Tibial nerve (tissue), 4 donors: Measurements from ENCODE around the gene SKAP1. TPM values are rescaled to one million over a fixed set of nuclear protein-coding genes. Genes with fewer than 3 reads are reported as not detected.

Experiments
- DNase-seq, 2 donors: peaks; one replicate each; pipeline ENCODE4 v3.0.0-alpha.2; 2019; ENCODE audit warnings: low spot score in 2 of 2
- H3K27ac ChIP-seq, 4 donors: fragments of 200-600 bp; sonication (generic) in 3 of 4; one replicate each; pipeline ENCODE4 v1.5.1; 2017 to 2019; ENCODE audit warnings: mild to moderate bottlenecking in 1 of 4
- H3K27me3 ChIP-seq, 2 donors: fragments of 200-600 bp; sonication (generic) in 1 of 2; one replicate each; pipeline versions ENCODE4 v1.5.1 to v1.6.0; 2017 to 2019
- H3K36me3 ChIP-seq, 3 donors: fragments of 200-600 bp; sonication (generic); one replicate each; pipeline ENCODE4 v1.5.1; 2018 to 2019
- H3K4me1 ChIP-seq, 4 donors: fragments of 200-600 bp; sonication (generic) in 3 of 4; one replicate each; pipeline ENCODE4 v1.5.1; 2017 to 2019
- H3K4me3 ChIP-seq, 4 donors: fragments of 200-600 bp; sonication (generic) in 3 of 4; one replicate each; pipeline ENCODE4 v1.5.1; 2017 to 2019; ENCODE audit warnings: mild to moderate bottlenecking in 1 of 4, moderate library complexity in 1 of 4
- H3K9me3 ChIP-seq, 4 donors: fragments of 200-600 bp; sonication (generic) in 3 of 4; one replicate each; pipeline ENCODE4 v1.5.1; 2017 to 2019
- EP300 ChIP-seq, 2 donors: sonication (generic); formaldehyde crosslinking; IDR thresholded peaks; one replicate each; pipeline ENCODE4 v1.6.1; 2017; ENCODE audit warnings: antibody characterized with exemption in 2 of 2, mild to moderate bottlenecking in 1 of 2
- POLR2A ChIP-seq, 2 donors: fragments of 450-650 bp; IDR thresholded peaks; one replicate each; pipeline ENCODE4 v1.6.1; 2017; ENCODE audit warnings: antibody characterized with exemption in 2 of 2, mild to moderate bottlenecking in 2 of 2, moderate library complexity in 2 of 2
- WGBS, 2 donors: methylation state at CpG; one replicate each; pipeline ENCODE4 v1.1.5; 2018; 5-methylcytosine and 5-hydroxymethylcytosine counted together
- total RNA-seq, 4 donors: library from RNA; depleted of rRNA; stranded (reverse); fragments of >200 nt; gene quantifications; one replicate each; pipeline ENCODE4 v1.1.0, GENCODE V29; 2016
- TF ChIP-seq, protein P1 (sequence below), 5 experiments: fragments of 200-600 bp in 3 of 5; fragments of 450-650 bp in 2 of 5; sonication (generic) in 3 of 5; IDR thresholded peaks; one replicate each; pipeline ENCODE4 v1.5.1; 2016 to 2019; ENCODE audit warnings: antibody characterized with exemption in 5 of 5, mild to moderate bottlenecking in 3 of 5, moderate library complexity in 2 of 5

The SKAP1 gene
- total RNA-seq, 4 donors from 2014 or later, result 0.59 to 2.0 (median 1.3) TPM

DNA sequence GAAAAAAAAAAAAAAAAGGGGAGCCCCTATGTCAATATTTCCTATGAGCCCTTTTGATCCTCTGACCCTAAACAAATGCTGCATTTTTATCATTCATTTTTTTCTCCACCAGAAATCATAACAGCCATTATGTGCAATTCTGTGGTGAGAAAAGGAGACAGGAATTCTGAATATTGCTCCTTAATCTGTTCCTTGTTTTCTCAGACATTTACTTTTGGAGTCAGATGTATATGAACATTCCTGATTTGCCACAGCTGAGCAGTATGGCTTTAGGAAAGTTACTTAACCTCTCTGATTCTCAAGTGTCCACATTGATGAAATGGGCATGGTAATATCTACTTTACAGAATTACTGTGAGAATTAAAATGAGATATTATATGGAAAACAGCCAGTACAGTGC, 144.4 kb downstream of the SKAP1 start:
- Histone ChIP-seq H3K27ac (no peak overlapping the region), H3K9me3 (no peaks in the 10 kb centered on the region), H3K27me3 (peaks cover 0 to 39% of the 10 kb centered on the region in 2 donors), H3K4me3 (no peak overlapping the region), H3K36me3 (no peaks in the 10 kb centered on the region), H3K4me1 (no peaks in the 10 kb centered on the region)
- no peak for DNase-seq
- TF ChIP-seq POLR2A (IDR thresholded peaks at IDR 0.05) (no peak), EP300 (IDR thresholded peaks at IDR 0.05) (no peak)
- TF ChIP-seq, protein P1, sequence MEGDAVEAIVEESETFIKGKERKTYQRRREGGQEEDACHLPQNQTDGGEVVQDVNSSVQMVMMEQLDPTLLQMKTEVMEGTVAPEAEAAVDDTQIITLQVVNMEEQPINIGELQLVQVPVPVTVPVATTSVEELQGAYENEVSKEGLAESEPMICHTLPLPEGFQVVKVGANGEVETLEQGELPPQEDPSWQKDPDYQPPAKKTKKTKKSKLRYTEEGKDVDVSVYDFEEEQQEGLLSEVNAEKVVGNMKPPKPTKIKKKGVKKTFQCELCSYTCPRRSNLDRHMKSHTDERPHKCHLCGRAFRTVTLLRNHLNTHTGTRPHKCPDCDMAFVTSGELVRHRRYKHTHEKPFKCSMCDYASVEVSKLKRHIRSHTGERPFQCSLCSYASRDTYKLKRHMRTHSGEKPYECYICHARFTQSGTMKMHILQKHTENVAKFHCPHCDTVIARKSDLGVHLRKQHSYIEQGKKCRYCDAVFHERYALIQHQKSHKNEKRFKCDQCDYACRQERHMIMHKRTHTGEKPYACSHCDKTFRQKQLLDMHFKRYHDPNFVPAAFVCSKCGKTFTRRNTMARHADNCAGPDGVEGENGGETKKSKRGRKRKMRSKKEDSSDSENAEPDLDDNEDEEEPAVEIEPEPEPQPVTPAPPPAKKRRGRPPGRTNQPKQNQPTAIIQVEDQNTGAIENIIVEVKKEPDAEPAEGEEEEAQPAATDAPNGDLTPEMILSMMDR (IDR thresholded peaks at IDR 0.05), result no peak

DNA sequence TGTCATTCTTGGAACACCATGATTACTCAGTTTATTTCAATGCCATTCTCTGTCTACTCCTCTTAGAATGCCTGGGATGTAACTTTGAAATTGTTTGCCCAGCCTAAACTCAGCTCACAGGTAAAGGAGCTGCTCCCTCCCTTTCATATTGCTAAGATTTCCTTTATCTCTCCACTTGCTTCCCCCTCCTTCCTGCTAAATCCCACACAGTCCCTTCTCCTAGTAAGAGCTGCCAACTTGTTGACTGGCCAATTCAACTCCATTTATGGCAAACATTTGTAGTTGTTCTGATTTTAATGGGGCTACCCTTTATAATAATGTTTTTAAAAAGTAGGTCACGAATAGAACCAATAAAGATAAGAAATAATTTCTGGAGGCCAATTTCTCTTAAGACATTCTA, 146.1 kb downstream of the SKAP1 start:
- TF ChIP-seq EP300 (IDR thresholded peaks at IDR 0.05) (no peak), POLR2A (IDR thresholded peaks at IDR 0.05) (no peak)
- TF ChIP-seq, protein P1 (IDR thresholded peaks at IDR 0.05), result no peak
- WGBS, 2 donors, result 59 to 72% methylated on average over 1 of the region's 1 CpG
- Histone ChIP-seq H3K27me3 (peaks cover 0 to 40% of the 10 kb centered on the region in 2 donors), H3K36me3 (no peaks in the 10 kb centered on the region), H3K4me1 (no peaks in the 10 kb centered on the region), H3K27ac (no peak overlapping the region), H3K9me3 (no peaks in the 10 kb centered on the region), H3K4me3 (no peak overlapping the region)
- DNase-seq, result no peak

DNA sequence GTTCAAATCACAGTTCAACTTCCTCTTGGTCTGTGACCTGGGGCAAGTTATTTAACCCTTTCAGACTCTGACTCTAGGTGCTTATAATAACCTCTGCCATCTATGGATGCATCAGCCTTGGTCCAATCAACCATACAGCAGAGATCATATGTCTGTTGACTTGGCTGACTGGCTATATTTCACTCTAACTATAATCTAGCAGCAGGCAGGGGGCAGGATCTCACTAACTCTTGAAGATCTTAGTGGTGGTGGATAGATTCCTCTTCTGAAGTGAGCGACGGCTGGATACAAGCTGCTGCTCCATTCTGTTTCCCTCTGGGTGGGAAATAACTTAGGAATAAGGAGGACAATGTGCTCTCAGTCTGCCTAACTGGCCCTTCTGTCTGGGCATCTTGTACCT, 146.6 kb downstream of the SKAP1 start:
- 56 to 68% methylated on average over 2 of the region's 2 CpGs for WGBS, 2 donors
- Histone ChIP-seq H3K36me3 (no peaks in the 10 kb centered on the region), H3K27ac (no peak overlapping the region), H3K4me1 (no peaks in the 10 kb centered on the region), H3K9me3 (no peaks in the 10 kb centered on the region), H3K27me3 (peaks cover 0 to 35% of the 10 kb centered on the region in 2 donors), H3K4me3 (no peak overlapping the region)
- no peak for DNase-seq
- TF ChIP-seq, protein P1 (IDR thresholded peaks at IDR 0.05), result no peak
- TF ChIP-seq POLR2A (IDR thresholded peaks at IDR 0.05) (no peak), EP300 (IDR thresholded peaks at IDR 0.05) (no peak)

DNA sequence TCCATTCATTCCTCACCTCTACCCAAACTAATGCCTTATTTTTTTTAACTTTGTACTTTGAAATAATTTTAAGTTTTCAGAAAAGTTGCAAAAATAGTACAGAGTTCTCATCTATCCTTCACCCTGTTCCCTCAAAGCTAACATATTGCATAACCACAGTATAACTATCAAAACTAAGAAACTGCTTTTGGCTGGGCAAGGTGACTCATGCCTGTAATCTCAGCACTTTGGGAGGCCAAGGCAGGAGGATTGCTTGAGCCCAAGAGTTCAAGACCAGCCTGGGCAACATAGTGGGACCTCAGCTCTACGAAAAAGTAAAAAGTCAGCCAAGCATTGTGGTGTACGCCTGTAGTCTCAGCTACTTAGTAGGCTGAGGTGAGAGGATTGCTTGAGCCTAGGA, 147.7 kb downstream of the SKAP1 start:
- Histone ChIP-seq H3K27me3 (peaks cover 0 to 29% of the 10 kb centered on the region in 2 donors), H3K36me3 (no peaks in the 10 kb centered on the region), H3K4me3 (no peak overlapping the region), H3K4me1 (no peaks in the 10 kb centered on the region), H3K27ac (no peak overlapping the region), H3K9me3 (no peaks in the 10 kb centered on the region)
- DNase-seq, result no peak
- TF ChIP-seq POLR2A (IDR thresholded peaks at IDR 0.05), result no peak
- no peak for TF ChIP-seq EP300 (IDR thresholded peaks at IDR 0.05)
- TF ChIP-seq, protein P1 (IDR thresholded peaks at IDR 0.05), result no peak
- WGBS, 2 donors, result 84 to 90% methylated on average over 2 of the region's 2 CpGs

DNA sequence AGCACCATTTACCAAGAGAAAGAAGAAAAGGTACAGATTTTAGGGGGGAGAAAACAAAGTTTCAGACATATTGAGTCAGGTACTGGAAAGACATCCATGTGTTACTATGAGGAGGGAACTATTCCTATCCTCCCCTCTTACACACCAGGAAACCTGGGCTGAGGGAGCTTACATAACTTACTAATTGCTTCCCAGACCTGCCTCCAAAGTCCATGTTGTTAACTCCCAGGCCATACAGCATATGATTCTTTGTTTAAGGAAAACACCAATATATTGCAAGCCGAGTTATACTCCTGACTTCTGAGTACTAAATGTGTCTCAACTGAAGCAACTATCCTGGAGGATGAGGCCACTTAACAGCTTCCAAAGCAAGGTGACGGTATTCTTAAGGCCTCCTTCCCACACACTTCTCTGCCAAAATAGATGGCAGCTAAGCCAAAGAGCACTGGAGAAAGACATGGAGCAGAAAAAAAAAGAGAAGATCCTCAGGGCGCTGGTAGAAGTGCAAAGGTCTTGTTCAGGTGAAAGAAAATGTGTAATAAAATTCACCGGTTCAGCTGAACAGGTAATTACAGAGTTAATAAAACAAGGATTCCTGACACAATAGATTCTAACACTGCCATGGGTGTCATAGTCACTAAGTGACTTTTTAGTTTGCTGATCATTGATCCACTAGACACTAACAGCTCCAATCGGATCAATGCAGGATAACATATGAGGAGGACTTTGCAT, 151.1 kb downstream of the SKAP1 start:
- TF ChIP-seq EP300 (IDR thresholded peaks at IDR 0.05) (no peak), POLR2A (IDR thresholded peaks at IDR 0.05) (no peak)
- TF ChIP-seq, protein P1 (IDR thresholded peaks at IDR 0.05), result no peak
- H3K4me1 ChIP-seq, result no peaks in the 10 kb centered on the region
- H3K9me3 ChIP-seq, result no peaks in the 10 kb centered on the region
- H3K4me3 ChIP-seq, result no peak overlapping the region
- 87 to 89% methylated on average over 5 of the region's 5 CpGs for WGBS, 2 donors
- peaks cover 0 to 29% of the 10 kb centered on the region in 2 donors for H3K27me3 ChIP-seq
- DNase-seq, result no peak
- H3K36me3 ChIP-seq, result no peaks in the 10 kb centered on the region
- no peak overlapping the region for H3K27ac ChIP-seq
